Activated CD8-positive, alpha-beta memory T cell treated with anti-CD3 and anti-CD28 coated beads, Interleukin-2, amount 10 ng/mL, durations not matched to agents 7 days and 5 days (primary cell): ENCODE data around the gene CRYL1. TPM values are rescaled to one million over a fixed set of nuclear protein-coding genes. Genes with fewer than 3 reads are reported as not detected.

Experiments used
- ATAC-seq: fragments of 150-1000 bp; cut with Tn5 transposase; one replicate; pipeline ENCODE4 v1.10.0; 2021; ENCODE audit warnings: moderate library complexity
- CTCF ChIA-PET: fragments of 350-600 bp; sonication (Branson Sonifier 250); formaldehyde crosslinking; loops from one replicate; lab custom pipeline; 2021; ENCODE audit warnings: antibody characterized with exemption; lab: Charles Lee
- DNase-seq: peaks from one replicate; pipeline ENCODE4 v3.0.0-alpha.2; 2020
- H3K27ac Mint-ChIP-seq: one replicate; pipeline ENCODE4 v1.8.0; 2021; ENCODE audit warnings: mild to moderate bottlenecking, mixed read lengths
- H3K27me3 Mint-ChIP-seq: one replicate; pipeline ENCODE4 v1.8.0; 2021; ENCODE audit warnings: mixed read lengths
- H3K36me3 Mint-ChIP-seq: one replicate; pipeline ENCODE4 v1.8.0; 2021; ENCODE audit warnings: mild to moderate bottlenecking, mixed read lengths
- H3K4me1 Mint-ChIP-seq: one replicate; pipeline ENCODE4 v1.8.0; 2021; ENCODE audit warnings: mixed read lengths
- H3K4me3 Mint-ChIP-seq: one replicate; pipeline ENCODE4 v1.8.0; 2021; ENCODE audit warnings: mild to moderate bottlenecking, moderate library complexity, mixed read lengths
- H3K9me3 Mint-ChIP-seq: one replicate; pipeline ENCODE4 v1.8.0; 2022; ENCODE audit warnings: low read depth, mixed read lengths
- total RNA-seq, 2 experiments: library from RNA; stranded (reverse); gene quantifications; one replicate each; pipeline ENCODE4 v1.2.3, GENCODE V29; 2021

CRYL1 gene
- total RNA-seq, 2 experiments from 2014 or later = 11.3 to 13.1 TPM

DNA sequence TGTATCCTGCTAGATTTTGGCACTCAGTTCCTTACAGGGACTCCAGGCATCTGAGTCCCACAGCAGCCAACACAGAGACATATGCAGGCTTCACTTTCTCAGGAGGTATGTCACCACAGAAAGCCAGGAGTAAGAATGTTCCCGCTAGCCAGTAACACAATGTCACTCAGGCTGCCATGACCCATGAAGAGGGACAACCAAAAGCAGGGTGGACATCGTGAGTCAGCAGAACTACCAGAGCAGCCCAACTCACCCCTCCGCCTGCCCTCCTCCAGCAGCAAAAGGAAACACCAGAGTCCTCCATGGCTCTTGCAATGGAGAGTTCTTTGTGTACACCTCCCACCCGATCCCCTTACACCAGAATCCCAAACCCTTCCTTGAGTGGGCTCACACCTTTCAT, 95.4 kb downstream of the CRYL1 start:
- Mint-ChIP-seq H3K4me3 (no peak overlapping the region), H3K4me1 (no peaks in the 10 kb centered on the region), H3K9me3 (no peaks in the 10 kb centered on the region), H3K27ac (no peak overlapping the region), H3K36me3 (peaks cover 10% of the 10 kb centered on the region), H3K27me3 (no peaks in the 10 kb centered on the region)
- CTCF ChIA-PET = no interaction called here
- no peak for ATAC-seq
- no peak for DNase-seq

DNA sequence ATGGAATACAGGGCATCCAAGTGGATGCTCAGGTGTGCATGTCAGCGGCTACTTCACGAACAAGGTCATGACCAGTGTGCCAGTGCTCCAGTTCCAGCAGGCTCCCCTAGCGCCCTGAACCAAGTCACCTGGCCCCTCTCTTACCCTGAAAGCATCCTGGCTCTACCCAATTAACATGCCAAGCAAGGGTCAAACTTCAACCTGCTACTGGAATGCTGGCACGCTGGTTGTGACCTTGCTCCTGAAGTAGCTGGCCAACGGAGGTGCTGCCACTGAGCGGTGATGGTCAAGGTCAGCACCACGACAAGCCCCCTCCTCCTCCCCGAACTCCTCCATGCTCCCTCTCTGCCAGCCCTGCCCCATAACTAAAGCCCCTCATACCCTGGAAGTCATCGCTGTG, 96.0 kb downstream of the CRYL1 start:
- ATAC-seq (no peak), DNase-seq (no peak)
- Mint-ChIP-seq H3K36me3 (peaks cover 10% of the 10 kb centered on the region), H3K27ac (no peak overlapping the region), H3K4me1 (no peaks in the 10 kb centered on the region), H3K9me3 (no peaks in the 10 kb centered on the region), H3K27me3 (no peaks in the 10 kb centered on the region), H3K4me3 (no peak overlapping the region)
- CTCF ChIA-PET = no interaction called here

DNA sequence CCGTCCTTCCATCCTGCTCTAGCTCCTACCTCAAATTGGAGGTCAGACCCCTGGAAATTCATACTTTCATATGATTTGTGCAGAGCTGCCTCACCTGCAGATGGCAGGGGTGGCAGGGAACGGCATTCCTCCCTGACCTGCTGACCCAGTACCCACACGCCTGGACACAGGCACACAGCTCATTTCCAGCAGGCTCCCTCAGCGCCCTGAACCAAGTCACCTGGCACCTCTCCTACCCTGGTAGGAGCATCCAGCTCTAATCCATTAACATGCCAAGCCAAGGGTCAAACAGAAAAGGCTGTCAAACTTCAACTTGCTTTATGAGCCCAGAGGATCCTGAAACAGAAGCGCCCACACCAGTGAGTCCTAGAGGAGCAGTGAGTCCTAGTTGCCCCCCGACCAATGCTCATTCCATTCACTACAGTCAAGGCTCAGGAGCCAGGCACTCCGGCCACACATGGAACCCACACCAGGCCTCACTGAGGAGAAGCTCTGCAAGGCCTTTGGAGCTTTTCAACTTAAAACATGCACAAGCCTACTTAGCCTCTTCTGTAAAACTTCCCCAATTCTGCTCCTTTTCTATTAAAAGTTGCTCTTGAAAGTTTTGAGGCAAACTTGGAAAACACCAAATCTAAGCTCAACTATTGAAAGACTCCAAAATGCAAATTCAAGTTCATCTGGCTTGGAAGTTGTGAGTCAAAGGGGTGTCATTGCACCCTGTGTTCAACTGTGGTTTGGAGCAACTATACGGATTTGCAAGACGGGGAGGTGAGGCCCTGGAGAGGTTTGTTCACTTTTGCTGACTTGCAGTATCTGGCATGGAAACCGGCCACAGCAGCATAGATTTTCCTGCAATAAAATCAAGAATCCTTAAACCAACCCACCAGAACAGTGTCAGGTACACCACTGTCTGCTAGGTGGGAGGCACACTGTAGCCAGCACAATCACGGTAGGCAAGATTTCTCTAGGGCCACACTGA, 96.7 kb downstream of the CRYL1 start:
- Mint-ChIP-seq H3K27me3 (no peaks in the 10 kb centered on the region), H3K4me1 (no peaks in the 10 kb centered on the region), H3K9me3 (no peaks in the 10 kb centered on the region), H3K4me3 (no peak overlapping the region), H3K27ac (no peak overlapping the region), H3K36me3 (peaks cover 11% of the 10 kb centered on the region)
- ATAC-seq (no peak), DNase-seq (no peak)
- CTCF ChIA-PET = no interaction called here

DNA sequence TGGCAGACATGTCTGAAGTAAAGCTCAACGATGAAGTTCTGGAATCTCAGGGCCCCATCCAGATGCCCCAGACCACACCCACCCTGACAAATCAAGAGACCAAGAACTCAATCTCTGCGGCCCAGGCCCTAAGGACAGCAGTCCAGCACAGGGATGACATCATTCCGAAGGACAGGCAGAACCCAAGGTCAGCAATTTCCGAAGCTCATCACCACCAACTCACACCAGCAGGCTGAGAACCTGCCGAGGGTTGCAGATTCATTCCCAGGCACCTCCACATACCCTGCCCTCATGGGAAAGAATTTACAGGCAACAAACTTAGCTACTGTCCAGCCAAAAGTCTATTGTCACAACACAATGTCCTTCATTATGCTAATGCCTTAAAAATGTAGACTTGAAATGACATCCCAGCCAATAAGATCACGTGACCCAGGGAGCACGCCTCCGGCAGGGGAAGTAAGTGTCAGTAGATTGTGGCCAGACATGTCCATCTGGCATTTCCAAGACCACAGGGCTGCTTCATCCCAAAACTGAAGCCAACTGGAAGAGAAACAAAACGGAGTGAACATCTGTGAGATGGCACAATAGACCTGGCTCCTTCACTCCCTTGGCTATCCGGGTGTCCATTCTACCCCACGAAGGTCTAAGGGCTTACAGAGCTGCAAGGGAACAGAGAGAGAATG, 98.8 kb downstream of the CRYL1 start:
- Mint-ChIP-seq H3K4me1 (no peaks in the 10 kb centered on the region), H3K36me3 (peaks cover 12% of the 10 kb centered on the region), H3K27ac (no peak overlapping the region), H3K4me3 (no peak overlapping the region), H3K9me3 (no peaks in the 10 kb centered on the region), H3K27me3 (no peaks in the 10 kb centered on the region)
- CTCF ChIA-PET = no interaction called here
- DNase-seq (no peak), ATAC-seq (no peak)

DNA sequence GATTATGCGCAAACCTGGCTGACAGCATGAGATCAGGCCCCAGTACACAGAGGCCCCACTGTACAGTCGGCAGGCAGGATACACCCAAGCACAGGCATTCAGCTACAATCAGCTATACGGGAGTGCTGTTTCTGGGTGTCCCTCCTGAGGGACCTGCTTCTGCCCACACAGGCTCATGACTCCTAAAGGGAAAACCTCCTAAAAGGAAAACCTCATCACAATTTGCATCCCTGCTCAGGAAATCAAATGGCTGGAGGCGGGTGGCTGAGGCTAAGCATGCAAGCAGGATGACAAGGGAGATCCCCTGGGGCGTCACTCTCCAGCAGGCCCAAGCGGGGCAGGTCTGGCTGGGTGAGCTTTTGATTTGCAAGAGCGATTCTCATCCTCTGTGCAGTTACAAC, 99.8 kb downstream of the CRYL1 start:
- H3K4me1 Mint-ChIP-seq = peaks cover 4% of the 10 kb centered on the region
- no peak for DNase-seq
- H3K36me3 Mint-ChIP-seq = peaks cover 14% of the 10 kb centered on the region
- H3K4me3 Mint-ChIP-seq = no peak overlapping the region
- H3K9me3 Mint-ChIP-seq = no peaks in the 10 kb centered on the region
- no peak for ATAC-seq
- CTCF ChIA-PET = no interaction called here
- H3K27me3 Mint-ChIP-seq = no peaks in the 10 kb centered on the region
- no peak overlapping the region for H3K27ac Mint-ChIP-seq

DNA sequence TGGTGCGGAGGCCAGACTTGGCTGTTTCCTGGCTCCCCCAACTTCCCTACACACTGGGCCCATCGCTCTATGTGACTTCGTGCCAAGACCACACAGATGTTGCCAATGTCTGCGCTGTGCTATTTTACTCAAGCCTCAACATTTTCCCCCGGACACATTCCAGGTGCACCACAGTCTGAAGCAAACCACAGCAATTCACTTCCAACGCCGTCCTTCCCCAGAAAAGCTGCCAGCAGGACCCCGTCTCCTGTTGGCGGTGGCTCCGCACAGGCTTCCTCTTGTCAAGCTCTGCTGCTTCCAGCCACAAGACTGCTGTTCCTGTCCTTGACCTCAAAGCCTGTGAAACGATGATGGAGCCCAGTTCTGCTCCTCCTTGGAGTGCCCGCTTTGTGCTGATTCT, 100.7 kb downstream of the CRYL1 start:
- Mint-ChIP-seq H3K9me3 (no peaks in the 10 kb centered on the region), H3K4me1 (peaks cover 10% of the 10 kb centered on the region), H3K27me3 (no peaks in the 10 kb centered on the region), H3K4me3 (no peak overlapping the region), H3K27ac (no peak overlapping the region), H3K36me3 (peaks cover 16% of the 10 kb centered on the region)
- DNase-seq = no peak
- no peak for ATAC-seq
- CTCF ChIA-PET = no interaction called here

DNA sequence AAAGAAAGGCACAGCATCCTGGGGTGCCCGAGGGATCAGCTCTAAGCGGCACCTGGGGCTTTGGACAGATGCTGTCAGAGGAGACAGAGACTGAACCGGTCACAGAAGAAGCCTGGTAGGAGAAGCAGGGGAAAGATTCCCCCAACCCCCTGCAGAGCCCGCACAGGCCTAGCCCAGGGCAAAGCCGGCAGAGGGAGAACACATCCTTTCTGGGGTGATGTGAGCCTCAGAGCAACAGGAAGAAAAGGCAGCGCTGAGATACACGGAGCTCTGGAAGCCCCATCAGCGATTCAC, 101.2 kb downstream of the CRYL1 start:
- H3K36me3 Mint-ChIP-seq = peaks cover 18% of the 10 kb centered on the region
- no peaks in the 10 kb centered on the region for H3K9me3 Mint-ChIP-seq
- DNase-seq (no peak), ATAC-seq (no peak)
- CTCF ChIA-PET = no interaction called here
- H3K4me3 Mint-ChIP-seq = no peak overlapping the region
- no peaks in the 10 kb centered on the region for H3K27me3 Mint-ChIP-seq
- H3K4me1 Mint-ChIP-seq = peaks cover 15% of the 10 kb centered on the region
- H3K27ac Mint-ChIP-seq = no peak overlapping the region

DNA sequence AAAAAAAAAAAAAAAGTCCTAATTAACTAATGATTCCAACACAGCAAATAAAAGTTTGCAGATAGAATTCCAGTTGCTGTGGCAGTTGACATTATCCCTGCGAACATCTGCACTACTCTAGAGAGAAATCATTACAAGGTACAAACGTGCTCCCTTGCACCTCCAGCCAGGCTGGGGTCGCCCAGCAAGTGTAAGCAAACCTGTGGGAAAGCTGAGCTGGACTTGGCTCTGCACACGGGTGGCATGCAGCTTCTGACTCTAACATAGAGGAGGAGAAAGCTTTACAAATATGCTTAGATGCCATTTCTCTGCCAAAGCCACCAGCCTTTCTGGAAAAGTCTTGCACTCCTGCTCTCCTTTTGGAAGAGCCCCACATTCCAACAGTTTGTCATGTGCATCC, 103.3 kb downstream of the CRYL1 start:
- no peaks in the 10 kb centered on the region for H3K27me3 Mint-ChIP-seq
- ATAC-seq (no peak), DNase-seq (no peak)
- peaks cover 38% of the 10 kb centered on the region for H3K36me3 Mint-ChIP-seq
- CTCF ChIA-PET = no interaction called here
- no peak overlapping the region for H3K27ac Mint-ChIP-seq
- H3K9me3 Mint-ChIP-seq = peaks cover 8% of the 10 kb centered on the region
- peaks cover 33% of the 10 kb centered on the region for H3K4me1 Mint-ChIP-seq
- H3K4me3 Mint-ChIP-seq = no peak overlapping the region

DNA sequence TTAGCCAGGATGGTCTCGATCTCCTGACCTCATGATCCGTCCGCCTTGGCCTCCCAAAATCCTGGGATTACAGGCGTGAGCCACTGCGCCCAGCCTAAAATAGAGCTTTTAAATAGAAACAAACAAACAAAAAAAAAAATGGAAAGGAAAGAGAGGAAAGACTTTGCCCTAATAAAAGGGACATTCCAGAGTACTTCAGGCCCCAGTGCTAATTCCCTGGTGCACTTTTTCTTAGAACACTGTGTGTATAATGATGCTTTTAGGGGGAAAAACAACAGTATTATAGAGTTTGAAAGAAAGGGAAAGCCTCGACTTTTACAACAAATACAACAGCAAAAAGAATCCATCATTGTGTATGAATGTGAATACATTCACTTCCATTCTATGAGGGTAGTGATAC, 104.7 kb downstream of the CRYL1 start:
- H3K27me3 Mint-ChIP-seq = no peaks in the 10 kb centered on the region
- DNase-seq (no peak), ATAC-seq (no peak)
- H3K27ac Mint-ChIP-seq = peak overlapping the region; percentile 17
- H3K36me3 Mint-ChIP-seq = peaks cover 41% of the 10 kb centered on the region
- H3K4me3 Mint-ChIP-seq = no peak overlapping the region
- CTCF ChIA-PET = interaction anchor here (1.6 to 2.2 kb wide), 4 partner anchors 10 to 223 kb away, joined by 4 to 10 read pairs (median 4); no protein-coding TSS in a partner anchor
- H3K4me1 Mint-ChIP-seq = peaks cover 33% of the 10 kb centered on the region
- H3K9me3 Mint-ChIP-seq = peaks cover 8% of the 10 kb centered on the region

DNA sequence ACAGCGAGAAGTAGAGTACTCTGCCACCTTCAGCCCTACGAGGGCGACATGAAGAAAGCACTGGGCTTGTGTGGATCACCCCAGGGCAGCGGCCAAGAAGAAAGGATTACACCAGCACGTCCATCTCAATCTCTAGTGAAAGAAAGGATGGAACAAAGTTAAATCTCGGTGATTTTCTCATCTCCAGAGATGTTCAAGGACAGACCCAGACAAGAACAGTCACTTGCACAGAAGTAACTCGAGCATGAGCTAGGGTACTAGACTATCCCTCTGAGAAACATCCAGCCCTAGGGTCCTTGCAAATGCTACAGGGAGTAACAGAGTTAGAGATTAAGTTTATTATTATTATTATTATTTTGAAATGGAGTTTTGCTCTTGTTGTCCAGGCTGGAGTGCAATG, 106.7 kb downstream of the CRYL1 start:
- Mint-ChIP-seq H3K36me3 (peaks cover 45% of the 10 kb centered on the region), H3K4me3 (no peak overlapping the region), H3K4me1 (peaks cover 33% of the 10 kb centered on the region), H3K27me3 (no peaks in the 10 kb centered on the region), H3K9me3 (peaks cover 14% of the 10 kb centered on the region), H3K27ac (peak overlapping the region; percentile 5)
- DNase-seq = no peak
- no peak for ATAC-seq
- CTCF ChIA-PET = interaction anchor here (1.9 to 2.0 kb wide), 2 partner anchors 14 to 57 kb away, joined by 4 read pairs; no protein-coding TSS in a partner anchor

DNA sequence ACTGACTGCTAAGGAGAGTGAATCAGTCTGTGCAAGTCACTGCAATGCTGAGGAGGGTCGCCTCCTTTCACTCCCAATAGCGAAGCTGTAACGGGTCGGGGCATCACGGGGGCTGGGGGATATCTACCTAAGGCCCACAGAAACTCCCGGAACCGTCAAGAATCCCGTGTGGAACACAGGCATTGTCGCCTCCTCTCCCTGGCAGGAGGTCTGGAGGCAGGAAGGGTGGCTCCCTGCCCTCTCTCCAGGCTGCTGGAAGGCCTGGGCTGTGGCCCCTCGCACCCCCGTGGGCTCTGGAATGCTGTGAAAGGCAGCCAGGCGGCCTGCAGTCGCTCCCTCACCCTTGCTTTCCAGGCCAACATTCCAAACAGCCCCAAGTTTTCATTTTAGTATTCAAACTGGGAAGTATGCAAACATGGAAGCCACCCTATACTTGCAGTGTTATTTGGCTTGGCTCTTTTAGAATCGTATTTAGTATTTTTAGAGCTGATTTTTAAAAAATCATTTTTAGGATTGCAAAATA, 109.4 kb downstream of the CRYL1 start:
- Mint-ChIP-seq H3K27me3 (no peaks in the 10 kb centered on the region), H3K27ac (no peak overlapping the region), H3K4me3 (no peak overlapping the region), H3K9me3 (peaks cover 21% of the 10 kb centered on the region), H3K4me1 (peaks cover 52% of the 10 kb centered on the region), H3K36me3 (peaks cover 52% of the 10 kb centered on the region)
- CTCF ChIA-PET = no interaction called here
- no peak for ATAC-seq
- DNase-seq = no peak

DNA sequence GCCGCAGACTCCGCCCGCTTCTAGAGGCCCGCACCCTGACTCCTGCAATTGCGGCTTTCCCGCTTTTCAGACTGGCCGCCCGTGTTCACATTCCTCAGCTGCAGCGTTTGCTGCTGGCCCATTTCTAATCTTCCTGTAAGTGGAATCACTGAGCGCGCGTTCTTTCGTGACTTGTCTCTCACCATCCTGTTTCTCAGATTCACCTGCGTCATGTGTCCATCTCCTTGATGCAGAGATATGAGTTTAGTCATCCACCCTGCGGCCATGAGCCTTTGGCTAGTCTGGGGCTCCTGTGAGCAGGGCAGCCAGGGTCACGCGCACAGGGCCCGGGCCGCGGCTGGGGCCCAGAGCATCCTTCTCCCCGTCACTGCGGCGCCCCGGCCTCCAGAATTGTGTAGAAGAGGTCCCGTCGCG, 110.0 kb downstream of the CRYL1 start:
- peaks cover 21% of the 10 kb centered on the region for H3K9me3 Mint-ChIP-seq
- H3K4me1 Mint-ChIP-seq = peaks cover 51% of the 10 kb centered on the region
- peaks cover 55% of the 10 kb centered on the region for H3K36me3 Mint-ChIP-seq
- no peak overlapping the region for H3K27ac Mint-ChIP-seq
- H3K27me3 Mint-ChIP-seq = no peaks in the 10 kb centered on the region
- ATAC-seq (no peak), DNase-seq (no peak)
- CTCF ChIA-PET = no interaction called here
- H3K4me3 Mint-ChIP-seq = no peak overlapping the region

DNA sequence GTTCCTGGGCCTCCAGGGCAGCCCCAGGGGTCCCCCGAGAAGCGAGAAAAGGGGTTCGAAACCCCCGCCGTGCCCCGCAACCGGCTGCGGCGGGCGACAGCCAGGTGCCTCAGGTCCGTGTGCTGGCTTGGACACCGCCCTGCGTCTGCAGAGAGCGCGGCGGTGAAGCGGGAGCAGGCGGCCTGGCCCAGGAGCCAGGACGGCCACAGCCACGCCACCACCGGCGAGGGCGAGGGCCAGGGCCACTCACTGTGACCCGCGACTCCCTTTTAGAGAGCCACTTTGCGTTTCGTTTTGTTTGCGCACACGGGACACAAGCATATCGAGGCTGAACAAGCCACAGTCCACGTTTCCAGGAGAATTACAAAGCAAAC, 110.4 kb downstream of the CRYL1 start:
- Mint-ChIP-seq H3K9me3 (peaks cover 23% of the 10 kb centered on the region), H3K27ac (no peak overlapping the region), H3K27me3 (no peaks in the 10 kb centered on the region), H3K36me3 (peaks cover 55% of the 10 kb centered on the region), H3K4me1 (peaks cover 49% of the 10 kb centered on the region), H3K4me3 (no peak overlapping the region)
- ATAC-seq = no peak
- DNase-seq = no peak
- CTCF ChIA-PET = no interaction called here
